ENCODE data around the gene CD84.
"Not testable (repeated sequence)": the region's sequence is repeated elsewhere in the genome, so short reads cannot be mapped to it uniquely, and the experiment has no call there.

The CD84 gene

DNA sequence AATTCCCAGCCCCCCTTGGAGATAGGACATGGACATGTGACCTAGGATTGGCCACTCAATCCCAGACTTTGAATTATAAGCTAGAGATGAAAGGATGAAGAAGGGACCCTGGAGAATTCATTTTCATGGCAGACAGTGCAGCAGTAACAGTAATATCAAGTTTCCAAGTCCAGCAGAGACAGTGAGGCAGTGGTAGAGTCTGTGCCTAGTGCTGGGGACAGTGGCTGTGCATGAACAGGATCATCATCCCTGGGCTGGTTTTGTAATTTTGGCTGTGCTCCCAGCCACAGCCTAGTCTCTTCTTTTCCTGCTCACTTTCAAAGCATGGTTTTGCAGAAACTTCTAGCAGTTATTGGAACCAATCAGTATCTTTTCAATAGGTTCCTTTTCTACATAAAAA is 29.6 kb upstream of the CD84 start:
- DNase-seq: no peak

DNA sequence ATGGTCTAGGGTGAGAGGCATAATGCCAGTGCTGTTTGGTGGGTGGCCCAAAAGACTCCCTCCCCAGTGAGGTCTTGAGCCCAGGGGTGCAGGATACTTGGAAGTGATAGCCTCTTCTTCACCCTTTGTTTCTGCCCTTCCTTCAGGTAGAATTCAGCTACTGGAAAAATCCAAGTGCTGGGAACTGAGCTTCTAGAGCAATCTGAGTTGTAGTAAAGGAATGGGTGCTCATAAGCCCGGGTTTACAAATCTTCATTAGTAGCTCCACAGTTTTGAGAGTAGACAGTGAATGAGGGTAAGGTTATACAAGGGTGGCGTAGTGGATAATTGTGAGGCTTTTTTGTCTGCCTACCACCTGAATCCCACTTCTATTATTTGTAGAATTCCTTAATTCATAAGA is 29.2 kb upstream of the CD84 start:
- no peak for DNase-seq

DNA sequence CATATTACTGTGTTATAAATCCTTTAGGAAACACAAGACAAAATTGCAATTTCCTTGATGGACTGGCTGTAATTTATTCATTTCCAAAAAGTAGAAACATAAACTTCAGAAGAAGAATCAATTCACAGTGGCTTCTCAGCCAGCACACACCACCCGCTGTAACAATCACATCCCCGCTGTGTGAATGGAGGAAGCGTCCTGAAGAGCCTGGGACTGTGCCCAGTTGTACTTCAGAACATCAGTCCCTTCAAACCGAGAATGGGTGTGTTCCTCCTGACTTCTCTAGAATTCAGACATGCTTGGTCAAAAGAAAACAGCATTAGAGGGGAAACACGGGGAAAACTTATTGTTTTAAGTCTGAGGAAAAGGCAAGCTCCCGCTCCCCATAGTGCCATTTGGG is 28.8 kb upstream of the CD84 start:
- DNase-seq: no peak

- DNase-seq: no peak
Observed at GRCh38 chr1:160607672-160608032, 28.4 kb upstream of the CD84 start.

GRCh38 chr1:160607011-160607671 is 27.8 kb upstream of the CD84 start:
- DNase-seq: peak; percentile 45

- DNase-seq: no peak
Observed at GRCh38 chr1:160606611-160607010, 27.3 kb upstream of the CD84 start.

GRCh38 chr1:160605792-160606479 is 26.6 kb upstream of the CD84 start:
- DNase-seq: no peak

DNA sequence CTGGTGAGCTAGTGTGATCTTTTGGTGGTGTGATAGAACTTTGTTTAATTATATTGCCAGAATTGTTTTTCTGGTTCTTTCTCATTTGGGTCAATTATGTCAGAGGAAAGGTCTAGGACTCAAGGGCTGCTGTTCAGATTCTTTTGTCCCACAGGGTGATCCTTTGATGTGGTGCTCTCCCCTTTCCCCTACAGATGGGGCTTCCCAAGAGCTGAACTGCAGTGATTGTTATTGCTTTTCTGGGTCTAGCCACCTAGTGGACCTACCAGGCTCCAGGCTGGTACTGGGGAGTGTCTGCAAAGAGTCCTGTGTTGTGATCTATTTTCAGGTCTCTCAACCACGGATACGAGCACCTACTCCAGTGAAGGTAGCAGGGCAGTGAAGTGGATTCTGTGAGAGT is 25.9 kb upstream of the CD84 start:
- no peak for DNase-seq

DNA sequence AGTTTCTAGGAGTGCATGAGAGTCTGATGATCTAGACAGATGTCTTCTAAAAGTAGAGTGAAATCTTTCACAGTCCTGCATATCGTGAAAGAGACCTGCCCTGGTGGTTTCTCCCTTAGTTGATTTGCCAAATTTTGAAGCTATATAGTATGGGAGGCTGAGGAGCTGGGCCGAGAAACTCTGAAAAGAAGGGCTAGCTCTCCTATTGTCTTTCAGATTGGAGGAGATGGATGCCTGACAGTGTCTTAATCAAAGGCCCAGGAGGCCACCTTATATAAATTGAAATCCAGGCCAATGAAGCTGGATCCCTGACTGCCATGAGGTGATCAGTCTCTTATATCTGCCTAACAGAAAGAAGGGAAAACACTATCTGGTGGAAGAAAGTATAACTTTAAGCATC is 18.4 kb upstream of the CD84 start:
- DNase-seq: no peak

DNA sequence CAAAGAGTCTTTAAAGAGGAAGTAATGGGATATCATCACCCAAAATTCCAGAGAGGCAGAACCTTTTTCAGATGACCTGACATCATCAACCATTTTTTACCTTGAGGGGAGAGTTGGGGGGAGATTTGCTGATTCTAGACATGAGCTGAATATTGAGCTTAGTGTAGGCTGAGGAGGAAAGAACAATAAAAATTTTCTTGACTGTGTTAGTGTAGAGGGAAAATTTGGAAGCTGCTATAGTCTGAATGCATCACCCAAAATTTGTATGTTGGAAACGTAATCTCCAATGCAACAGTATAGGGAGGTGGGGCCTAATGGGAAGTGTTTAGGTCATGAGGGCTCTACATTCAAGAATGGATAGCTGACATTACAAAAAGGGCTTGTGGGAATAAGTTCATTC is 17.8 kb upstream of the CD84 start:
- DNase-seq: no peak

DNA sequence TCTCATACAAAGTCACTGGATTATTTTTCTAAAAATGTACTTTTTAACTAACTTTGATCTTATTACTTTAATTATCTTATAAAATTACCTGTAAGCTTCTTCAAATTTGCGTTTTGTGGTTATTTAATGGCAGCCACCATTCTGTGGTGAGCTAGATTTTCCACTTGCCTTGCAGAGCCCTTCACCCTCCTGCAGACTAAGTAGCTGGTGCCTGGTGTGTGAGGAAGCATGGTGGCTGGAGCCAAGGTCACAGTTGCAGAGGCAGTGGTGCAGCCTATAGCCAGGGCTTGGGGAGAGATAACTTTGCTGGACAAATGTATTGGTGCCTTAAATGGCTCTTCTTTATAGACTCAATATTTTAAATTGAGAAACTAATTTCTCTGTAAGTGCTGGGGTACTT is 11.2 kb upstream of the CD84 start:
- DNase-seq: no peak

DNA sequence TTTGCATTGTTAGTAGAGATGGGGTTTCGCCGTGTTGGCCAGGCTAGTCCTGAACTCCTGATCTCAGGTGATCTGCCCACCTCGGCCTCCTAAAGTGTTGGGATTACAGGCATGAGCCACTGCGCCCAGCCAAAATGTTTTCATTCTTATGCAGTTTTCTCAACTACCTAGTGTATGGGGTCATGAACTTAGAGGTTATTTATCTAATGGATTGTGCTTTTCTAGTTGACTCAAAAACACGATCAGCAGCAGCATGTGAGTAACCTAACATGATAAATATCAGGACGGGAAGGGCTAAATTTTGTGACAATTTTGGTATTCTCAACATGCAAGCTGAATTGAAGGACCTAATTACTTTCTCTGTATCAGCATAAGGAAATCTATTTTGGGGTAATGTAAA is 9.2 kb upstream of the CD84 start:
- no peak for DNase-seq

- no peak for DNase-seq
Observed at GRCh38 chr1:160584784-160585183, 5.5 kb upstream of the CD84 start.

- not testable (repeated sequence) for DNase-seq
Observed at GRCh38 chr1:160582976-160583375, 3.7 kb upstream of the CD84 start.

DNA sequence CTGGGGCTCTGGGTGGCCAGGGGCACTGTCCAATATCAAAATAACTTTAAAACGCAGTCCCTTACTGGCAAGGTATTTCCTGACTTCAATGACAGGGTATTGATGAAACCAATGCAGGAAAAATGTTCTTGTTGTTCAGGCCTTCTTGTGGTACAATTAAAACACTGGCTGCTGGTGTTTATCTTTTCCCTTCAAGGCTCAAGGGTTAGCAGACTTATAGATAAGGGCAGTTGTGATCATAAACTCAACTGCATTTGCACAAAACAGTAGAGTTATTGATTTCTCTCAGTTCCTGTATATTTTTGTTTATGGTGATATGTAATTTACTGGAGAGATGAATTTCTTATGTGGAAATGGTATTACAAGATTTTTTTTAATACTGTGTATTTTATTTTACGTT is 2.7 kb upstream of the CD84 start:
- DNase-seq: no peak

DNA sequence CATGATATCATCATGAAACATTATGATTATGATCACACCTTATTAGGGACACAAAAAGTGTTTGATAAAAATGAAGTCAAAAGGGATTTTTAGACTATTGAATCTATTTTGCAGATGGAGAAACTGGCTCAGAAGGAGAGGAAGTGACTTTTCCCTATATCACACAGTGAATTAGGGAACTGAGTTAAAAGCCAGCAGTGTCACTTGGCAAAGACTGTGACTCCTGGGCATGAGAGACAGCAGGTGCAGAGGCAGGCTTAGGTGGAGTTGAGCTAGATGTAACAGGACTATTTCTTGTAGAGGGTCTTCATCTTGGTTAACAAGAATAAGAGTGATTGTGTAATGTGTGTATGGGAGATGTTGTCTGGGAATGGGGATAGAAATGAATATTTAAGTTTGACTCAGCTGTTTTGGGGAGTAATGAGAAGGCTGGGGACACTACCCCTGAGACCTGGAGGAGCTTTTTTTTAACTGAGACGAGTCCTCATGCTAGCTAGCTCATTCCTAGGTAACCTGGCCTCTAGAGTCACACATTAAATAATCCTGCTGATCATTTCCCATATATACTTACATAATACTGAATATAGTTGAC is 1.0 kb upstream of the CD84 start:
- no peak for DNase-seq

- DNase-seq: no peak
Observed at GRCh38 chr1:160578525-160579191, 638 bp downstream of the CD84 start.

DNA sequence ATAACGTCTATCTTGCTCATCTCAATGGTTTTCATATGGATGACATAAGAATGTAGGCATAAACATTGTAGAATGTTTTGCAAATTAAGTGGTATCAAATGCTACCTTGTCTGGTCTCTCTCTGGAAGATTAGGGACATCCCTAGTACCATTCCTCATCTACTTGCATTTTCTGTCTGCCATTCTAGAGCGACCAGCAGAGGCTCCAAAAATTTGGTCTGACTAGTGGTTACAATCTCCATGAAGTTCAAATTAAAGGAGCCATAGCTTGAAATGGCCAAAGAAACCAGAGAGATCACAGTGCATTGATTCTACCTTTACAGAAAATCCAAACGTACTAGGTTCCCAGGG is 1.1 kb downstream of the CD84 start:
- DNase-seq: no peak

- no peak for DNase-seq
Observed at GRCh38 chr1:160577671-160578070, 1.6 kb downstream of the CD84 start.

DNA sequence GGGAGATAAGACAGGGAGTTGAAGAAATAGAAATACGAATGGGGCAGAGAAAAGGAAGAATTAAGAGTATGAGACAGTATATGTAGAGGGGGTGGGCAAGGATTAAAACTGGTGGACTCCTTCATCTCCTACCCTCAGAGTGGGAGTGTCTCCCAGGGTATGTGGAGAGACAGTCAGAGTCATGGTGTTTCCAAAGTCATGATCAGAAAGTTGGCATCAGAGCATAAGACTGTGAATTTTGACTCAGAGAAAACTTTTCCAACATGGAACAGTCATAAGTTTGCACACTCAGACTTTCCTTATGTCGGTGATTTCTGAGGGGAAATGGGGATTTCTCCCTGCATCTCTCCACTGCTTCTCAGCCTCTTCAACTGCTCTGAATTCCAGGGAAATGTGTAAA is 2.4 kb downstream of the CD84 start:
- DNase-seq: no peak

- peak; percentile 60 for DNase-seq
Observed at GRCh38 chr1:160576390-160576789, 2.9 kb downstream of the CD84 start.

DNA sequence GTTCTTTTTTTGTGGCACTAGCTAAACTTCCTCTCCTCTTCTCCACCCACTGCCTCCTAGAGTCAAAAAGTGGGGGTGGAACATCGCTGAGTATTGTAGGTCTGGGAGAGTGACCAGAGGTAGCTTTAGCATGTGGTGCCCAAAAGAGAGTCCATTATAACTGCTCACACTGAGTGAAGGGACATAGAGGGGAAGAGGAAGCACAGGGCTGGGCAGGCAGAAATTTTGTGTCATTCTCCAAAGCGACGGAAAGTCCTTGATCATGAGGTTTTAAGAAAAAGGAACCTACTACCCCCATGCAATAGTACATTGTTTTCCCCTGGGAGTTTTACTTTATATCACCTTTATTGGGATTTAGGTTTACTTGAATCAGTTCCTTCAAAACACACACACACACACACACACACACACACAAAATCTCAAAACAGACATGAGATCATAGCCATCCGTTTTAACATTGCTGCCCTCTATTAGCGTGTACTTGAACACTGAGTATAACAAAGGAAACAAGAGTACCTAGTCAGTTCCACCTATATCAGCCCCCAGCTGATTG is 4.1 kb downstream of the CD84 start:
- DNase-seq: no peak

GRCh38 chr1:160570840-160571239 is 8.5 kb downstream of the CD84 start:
- no peak for DNase-seq

DNA sequence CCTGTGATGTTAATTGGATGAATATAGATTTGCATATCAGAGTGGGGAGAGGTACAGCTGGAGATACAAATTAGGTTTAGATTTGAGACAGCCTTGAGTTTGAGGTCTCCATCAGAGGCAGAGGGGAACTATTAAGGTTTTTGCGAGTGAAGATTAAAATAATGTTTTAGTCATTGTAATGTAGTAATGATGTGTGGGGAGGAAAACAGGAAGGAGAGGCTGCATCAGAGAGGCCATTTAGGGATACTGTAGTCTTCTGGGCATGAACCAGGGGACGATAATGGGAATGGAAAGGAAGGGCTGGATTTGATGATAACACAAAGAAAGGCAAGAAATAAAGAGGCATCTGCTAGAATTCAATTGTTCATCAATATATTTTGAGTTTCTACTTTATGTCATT is 9.5 kb downstream of the CD84 start:
- no peak for DNase-seq
